ENCODE data around the gene RAET1G.

DNA sequence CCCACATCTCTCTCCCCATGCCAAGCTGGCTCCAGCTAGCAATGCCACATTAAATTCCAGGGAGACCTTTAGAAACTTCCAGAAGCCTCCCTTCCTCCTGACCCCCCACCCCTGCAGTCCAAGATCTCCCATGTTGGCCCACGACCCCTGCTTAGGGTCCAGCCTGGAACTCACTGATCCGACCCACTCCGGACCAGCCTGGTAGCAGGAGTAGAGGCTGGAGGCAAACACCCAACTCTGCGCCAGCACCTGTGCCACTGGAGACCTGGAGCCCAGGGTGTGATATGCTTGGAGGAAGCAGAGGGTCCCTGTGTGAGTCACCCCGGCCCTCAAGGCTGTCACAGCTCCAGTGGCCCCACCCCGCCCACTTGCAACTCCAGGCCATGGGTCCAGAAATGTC, 37.6 kb upstream of the RAET1G start:
- no peak for TF ChIP-seq EZH2 (IDR thresholded peaks at IDR 0.05; ENCODE audit: insufficient read depth, poor library complexity, severe bottlenecking)
- no peak for TF ChIP-seq EZH2phosphoT487 (IDR thresholded peaks at IDR 0.05; ENCODE audit: insufficient read depth, low read depth)
